NK-92 (cell line): ENCODE data around the gene FBXW12.
"Not testable (repeated sequence)": the region's sequence is repeated elsewhere in the genome, so short reads cannot be mapped to it uniquely, and the experiment has no call there.

Experiments
- DNase-seq: peaks from one replicate; lab custom pipeline; 2025; ENCODE audit not compliant: unreplicated experiment; lab: John Stamatoyannopoulos, UW

The FBXW12 gene

DNA sequence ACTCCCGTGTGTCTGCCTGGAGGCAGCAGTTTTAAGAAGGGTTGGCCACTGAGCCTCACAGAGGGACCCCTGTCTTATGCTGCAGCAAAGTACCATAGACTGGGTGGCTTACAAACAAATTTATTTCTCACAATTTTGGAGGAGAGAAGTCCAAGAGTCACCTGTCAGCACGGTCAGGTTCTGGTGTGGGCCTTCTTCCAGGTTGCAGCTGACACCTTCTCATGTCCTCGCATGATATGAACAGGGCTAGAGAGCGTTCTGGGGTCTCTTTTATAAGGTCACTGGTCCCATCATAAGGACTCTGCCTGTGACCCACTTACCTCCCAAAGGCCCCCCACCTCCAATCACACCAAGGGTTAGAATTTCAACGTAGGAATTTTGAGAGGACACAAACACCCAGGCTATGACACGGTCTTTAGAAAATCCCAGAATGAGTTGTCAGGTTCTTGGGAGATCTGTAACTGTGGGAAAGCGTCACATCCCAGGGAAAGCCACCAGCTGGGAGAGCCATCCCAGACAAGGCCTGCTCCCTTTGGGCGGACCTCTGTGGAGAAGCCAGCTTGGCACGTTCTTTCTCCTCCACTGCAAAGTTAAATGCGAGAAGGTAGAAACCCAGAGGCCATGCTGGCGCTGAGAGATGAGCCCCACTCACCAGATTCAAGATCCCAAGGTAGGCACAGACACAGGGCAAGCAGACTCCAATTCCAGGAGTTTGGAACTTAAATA lies at the start of gene FBXW12:
TSS of gene FBXW12 (plus strand) at position 569 of the 726 bp plus-strand sequence. CDS start 549 bp downstream, outside the sequence.
- DNase-seq, result no peak

- DNase-seq, result not testable (repeated sequence)
Measured at GRCh38 chr3:48331706-48332435, 40.1 kb upstream of the FBXW12 start.

DNA sequence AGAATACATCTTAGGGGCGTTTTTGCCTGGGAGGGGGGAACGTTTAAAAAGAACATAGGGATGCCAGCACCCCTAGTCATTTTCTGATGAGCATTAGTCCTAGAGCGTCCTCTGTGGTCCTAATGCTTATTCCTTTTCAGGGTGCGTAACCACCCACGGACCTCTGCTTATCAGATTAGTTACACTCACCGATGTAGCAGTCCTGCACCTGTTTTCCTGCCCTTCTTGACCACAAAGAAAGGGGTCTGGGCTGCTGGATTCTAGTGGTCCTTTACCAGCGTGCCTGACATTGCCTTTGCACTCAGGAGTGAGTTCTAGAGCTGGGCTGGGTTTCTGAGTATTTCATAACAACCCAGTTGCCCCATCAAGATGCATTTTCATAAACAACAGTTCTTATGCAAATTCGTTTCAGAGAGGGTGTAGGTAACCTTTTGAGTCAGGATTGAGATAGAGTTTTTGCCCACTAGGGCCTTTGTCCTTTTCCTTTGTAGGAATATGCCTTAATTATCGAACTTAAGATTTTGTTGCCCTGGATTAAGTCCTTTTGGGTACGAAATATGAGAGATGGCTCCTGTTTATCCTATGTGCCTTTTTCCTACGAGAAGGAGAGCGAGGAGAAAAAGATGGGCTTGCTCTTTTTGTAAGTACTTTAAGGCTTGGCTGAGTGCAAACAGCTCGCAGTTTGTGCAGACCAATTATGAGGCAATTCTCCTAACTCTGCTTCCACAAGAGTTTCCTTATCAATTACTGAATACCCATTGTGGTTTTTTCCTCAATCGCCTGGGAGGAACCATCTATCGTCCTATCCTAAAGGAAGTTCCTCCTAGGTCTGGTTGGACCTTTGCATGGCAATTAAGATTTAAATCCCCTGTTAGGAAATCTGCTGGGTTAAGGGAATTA lies 38.4 kb upstream of the FBXW12 start, which contains the start of gene SPINK8:
TSS of gene SPINK8 (minus strand) at position 316 of the 900 bp plus-strand sequence. CDS start 5,320 bp downstream, outside the sequence.
- not testable (repeated sequence) for DNase-seq

- no peak for DNase-seq
Measured at GRCh38 chr3:48334605-48335004, 37.4 kb upstream of the FBXW12 start.

DNA sequence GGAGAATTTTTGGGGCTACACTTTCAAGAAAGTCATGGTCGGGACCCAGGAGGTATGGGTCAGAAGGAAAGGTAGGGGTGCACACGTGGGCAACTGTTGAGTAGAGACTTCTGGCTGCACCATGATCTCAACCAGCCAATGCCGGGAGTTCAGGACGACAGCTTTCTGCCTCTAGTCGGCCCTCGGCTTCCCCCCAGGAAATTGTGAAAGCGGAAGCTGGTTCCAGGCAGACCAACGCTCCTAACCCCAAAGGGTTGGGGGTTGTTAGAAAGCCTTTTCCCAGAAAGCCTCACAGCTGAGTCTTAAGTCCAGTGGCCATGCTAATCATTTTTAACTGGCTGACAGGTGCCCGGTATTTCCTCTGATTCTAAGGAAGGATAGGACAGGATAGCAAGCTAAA lies 36.7 kb upstream of the FBXW12 start:
- DNase-seq, result not testable (repeated sequence)

DNA sequence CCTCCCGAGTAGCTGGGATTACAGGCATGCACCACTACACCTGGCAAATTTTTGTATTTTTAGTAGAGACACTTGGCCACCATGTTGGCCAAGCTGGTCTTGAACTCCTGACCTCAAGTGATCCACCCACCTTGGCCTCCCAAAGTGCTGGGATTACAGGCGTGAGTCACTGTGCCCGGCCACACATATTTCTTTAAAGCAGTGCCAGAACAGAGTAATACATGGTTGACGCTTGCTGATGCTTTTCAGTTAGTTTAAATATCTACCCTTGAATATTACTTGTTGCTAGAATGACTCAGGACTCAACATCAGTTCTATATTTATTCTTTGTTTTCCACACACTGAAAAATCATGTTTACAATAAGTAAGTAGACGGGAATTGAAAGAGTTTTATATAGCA lies 34.5 kb upstream of the FBXW12 start:
- not testable (repeated sequence) for DNase-seq

DNA sequence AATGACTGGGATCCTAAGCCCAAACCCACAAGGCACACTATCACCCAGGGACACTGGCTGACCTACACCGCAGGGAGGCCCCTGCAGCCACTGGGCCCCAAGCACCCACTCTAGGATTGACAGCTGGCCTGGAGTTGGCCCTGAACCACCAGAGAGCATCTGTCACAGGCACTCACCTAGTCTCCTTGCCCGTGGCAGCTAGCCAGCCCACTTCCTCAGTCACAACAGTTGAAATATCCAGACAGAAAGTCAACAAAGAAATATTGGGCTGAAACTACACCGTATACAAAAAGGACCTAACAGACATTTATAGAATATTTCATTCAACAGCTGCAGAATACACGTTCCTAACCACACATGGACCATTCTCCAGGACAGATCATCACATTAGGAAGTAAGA lies 33.4 kb upstream of the FBXW12 start:
- DNase-seq, result no peak

GRCh38 chr3:48343432-48343831 lies 28.6 kb upstream of the FBXW12 start:
- DNase-seq, result no peak

DNA sequence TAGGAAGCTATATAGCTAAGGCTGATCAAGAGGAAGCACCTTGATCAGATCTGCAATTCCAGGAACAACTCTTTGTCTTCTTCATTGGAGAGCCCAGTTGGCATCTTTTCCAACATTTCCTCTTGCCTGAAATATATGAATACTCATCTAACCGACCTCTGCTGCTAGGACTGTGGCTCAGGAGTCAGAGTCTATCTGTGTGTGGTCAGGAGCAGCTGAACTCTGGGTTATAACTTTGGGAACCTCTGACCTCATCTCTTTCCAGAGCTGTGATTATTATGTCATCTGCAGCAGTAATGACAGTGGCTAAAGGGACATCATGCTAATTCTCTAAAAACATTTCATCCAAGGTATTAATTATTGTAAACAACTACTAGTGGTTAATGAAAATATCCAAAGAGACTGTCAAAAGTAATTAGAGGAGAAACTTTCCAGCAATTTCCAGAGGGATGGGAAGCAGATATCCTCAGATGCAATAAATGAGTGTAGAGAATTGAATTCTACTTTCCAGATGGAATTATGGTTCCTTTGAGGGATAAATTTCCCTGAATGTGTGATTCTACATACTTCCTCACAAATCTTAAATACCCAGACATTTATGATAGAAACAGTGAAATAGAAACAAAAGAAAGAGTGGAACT lies 27.0 kb upstream of the FBXW12 start:
- no peak for DNase-seq

DNA sequence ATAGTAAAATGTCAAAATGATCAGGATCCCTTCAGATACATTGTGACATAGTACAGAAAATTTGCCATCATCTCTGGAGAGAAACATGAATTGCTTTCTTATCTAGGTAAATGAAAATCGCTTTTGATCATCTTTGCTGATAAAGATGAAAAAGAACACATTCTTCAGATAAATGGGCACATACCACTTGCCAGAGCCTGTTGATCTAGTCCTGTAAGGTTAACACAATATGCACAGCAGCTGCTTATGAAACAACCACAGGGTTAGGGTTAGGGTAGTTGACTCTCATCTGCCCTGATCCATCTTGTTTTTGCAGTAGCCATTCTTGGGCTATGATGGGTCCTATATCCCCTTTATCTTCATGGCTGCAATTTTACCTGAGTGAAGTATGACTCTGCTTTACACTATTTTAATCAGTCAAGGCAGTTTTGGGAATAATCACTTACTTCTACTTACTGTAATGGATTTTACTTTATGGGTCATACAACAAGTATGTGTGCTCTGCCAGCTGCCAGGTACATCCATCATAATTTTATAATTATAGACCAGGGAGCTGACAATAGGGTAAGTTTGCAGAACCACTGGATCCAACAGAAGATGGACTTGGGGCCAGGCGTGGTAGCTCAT lies 26.0 kb upstream of the FBXW12 start:
- DNase-seq, result no peak

DNA sequence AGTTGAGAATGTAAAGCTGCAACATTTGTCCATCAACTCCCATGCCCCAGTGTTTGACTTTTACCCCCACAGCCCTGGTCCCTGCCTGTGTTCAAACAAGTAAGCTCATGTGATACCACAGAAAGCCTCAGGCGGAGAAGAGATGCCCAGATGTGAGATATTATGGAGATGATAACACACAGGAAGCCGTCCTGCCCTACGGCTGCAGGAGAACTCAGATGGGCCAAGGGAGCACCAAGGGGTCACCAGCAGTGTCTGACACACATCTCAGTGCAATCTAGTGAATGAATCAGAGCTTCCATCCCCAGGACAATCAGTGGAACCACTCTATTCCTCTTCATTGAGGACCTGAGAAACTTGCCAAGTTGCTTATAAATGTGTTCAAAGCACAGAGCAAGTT lies 24.5 kb upstream of the FBXW12 start:
- no peak for DNase-seq

- no peak for DNase-seq
Measured at GRCh38 chr3:48352546-48352945, 19.5 kb upstream of the FBXW12 start.

GRCh38 chr3:48353987-48354386 lies 18.0 kb upstream of the FBXW12 start:
- DNase-seq, result no peak

GRCh38 chr3:48356419-48356818 lies 15.6 kb upstream of the FBXW12 start:
- no peak for DNase-seq

- DNase-seq, result no peak
Measured at GRCh38 chr3:48361928-48362327, 10.1 kb upstream of the FBXW12 start.

GRCh38 chr3:48364840-48365239 lies 7.2 kb upstream of the FBXW12 start:
- no peak for DNase-seq

DNA sequence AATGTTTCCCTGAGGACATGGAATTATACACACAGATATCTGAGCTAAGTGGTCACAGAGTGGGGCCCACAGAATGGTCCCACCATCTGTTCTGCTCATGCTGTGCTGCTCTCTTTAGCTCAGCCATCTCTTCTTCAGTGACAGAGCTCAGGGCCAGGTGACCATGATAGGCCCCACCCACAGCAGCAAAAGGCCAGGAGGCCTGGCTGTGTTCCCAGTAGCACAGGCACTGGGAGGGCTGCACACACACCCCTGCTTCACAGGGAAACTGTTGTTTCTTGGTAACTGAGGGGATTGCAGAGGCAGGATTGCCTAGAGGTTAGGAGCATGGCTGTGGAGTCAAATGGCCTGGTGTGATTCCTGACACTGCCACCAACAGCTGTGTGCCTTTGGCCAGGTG lies 4.8 kb upstream of the FBXW12 start:
- DNase-seq, result no peak

GRCh38 chr3:48369693-48370332 lies 2.2 kb upstream of the FBXW12 start:
- DNase-seq, result no peak

GRCh38 chr3:48370333-48370713 lies 1.7 kb upstream of the FBXW12 start:
- no peak for DNase-seq

DNA sequence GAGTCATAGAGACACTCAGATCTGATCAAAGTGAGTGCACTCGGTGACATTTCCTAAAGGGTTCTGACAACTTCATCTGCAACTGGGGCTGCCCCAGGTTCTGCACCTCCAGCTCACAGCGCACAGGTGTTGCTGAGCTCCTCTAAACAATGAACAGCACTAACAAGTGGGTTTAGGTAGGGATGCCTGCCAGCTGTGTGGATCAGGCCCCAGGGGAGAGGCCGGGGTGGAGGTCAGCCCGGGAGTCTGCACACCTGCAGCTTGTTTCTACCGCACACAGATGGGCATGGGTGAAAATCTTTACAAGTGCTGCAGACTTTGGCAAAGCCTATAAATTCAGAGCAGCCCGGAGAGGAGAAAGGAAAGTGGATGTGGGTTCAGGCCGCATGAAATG lies 355 bp downstream of the FBXW12 start:
- no peak for DNase-seq
